Umbilical cord (tissue), 2 donors: ENCODE results near the gene DMBX1. TPM values are rescaled to one million over a fixed set of nuclear protein-coding genes. Genes with fewer than 3 reads are reported as not detected.

Experiments
- DNase-seq: peaks from one replicate; pipeline ENCODE4 v3.0.0-alpha.2; 2015; ENCODE audit warnings: low spot score
- total RNA-seq: library from RNA; depleted of rRNA; stranded (reverse); fragments of >200 nt; gene quantifications from one replicate; pipeline ENCODE4 v1.2.3, GENCODE V29; 2014; ENCODE audit warnings: low replicate concordance; ENCODE audit not compliant: insufficient read depth

Gene DMBX1
- total RNA-seq, 1 donor from 2014 or later, result 1.4 TPM

GRCh38 chr1:46525253-46525983 is 35.8 kb downstream of the DMBX1 start:
- DNase-seq, result no peak

GRCh38 chr1:46526013-46526690 is 36.5 kb downstream of the DMBX1 start:
- DNase-seq, result no peak

GRCh38 chr1:46526691-46527291 is 37.2 kb downstream of the DMBX1 start:
- DNase-seq, result no peak

- peak; percentile 84 for DNase-seq
These were observed 38.0 kb downstream of the DMBX1 start for GRCh38 chr1:46527474-46528296.

GRCh38 chr1:46528297-46528955 is 38.8 kb downstream of the DMBX1 start:
- DNase-seq, result peak; percentile 55

GRCh38 chr1:46529031-46529630 is 39.5 kb downstream of the DMBX1 start:
- no peak for DNase-seq

GRCh38 chr1:46530311-46530710 is 40.7 kb downstream of the DMBX1 start:
- DNase-seq, result no peak

GRCh38 chr1:46530791-46531409 is 41.3 kb downstream of the DMBX1 start:
- no peak for DNase-seq

GRCh38 chr1:46532095-46532494 is 42.5 kb downstream of the DMBX1 start:
- no peak for DNase-seq

GRCh38 chr1:46532498-46533178 is 43.0 kb downstream of the DMBX1 start:
- DNase-seq, result peak; percentile 65

- DNase-seq, result peak; percentile 39
These were observed 43.7 kb downstream of the DMBX1 start for GRCh38 chr1:46533179-46533864.

- DNase-seq, result no peak
These were observed 45.4 kb downstream of the DMBX1 start for GRCh38 chr1:46535063-46535462.

GRCh38 chr1:46536527-46536926 is 46.9 kb downstream of the DMBX1 start:
- DNase-seq, result no peak

- DNase-seq, result no peak
These were observed 48.0 kb downstream of the DMBX1 start for GRCh38 chr1:46537651-46538050.

- no peak for DNase-seq
These were observed 48.5 kb downstream of the DMBX1 start for GRCh38 chr1:46538147-46538546.
